Kidney (tissue), 14 donors: Measurements from ENCODE around the gene RALGAPB. TPM values are rescaled to one million over a fixed set of nuclear protein-coding genes. Genes with fewer than 3 reads are reported as not detected.
A peak's percentile ranks its signal among the peaks of the same experiment; 100 is the strongest.

Experiments used
- DNase-seq, 5 donors: peaks; one replicate each; pipeline ENCODE4 v3.0.0-alpha.2; 2013 to 2020
- FAIRE-seq: peaks from 2 replicates; lab custom pipeline; 2012; peaks lifted over from hg19 to GRCh38; lab: Jason Lieb, UNC
- H3K27ac ChIP-seq, 2 donors: one replicate each; pipeline ENCODE4 v1.7.0; 2013; ENCODE audit warnings: low read depth in 2 of 2, low read length in 2 of 2, inconsistent platforms in 1 of 2
- H3K27me3 ChIP-seq: one replicate; pipeline ENCODE4 v1.7.1; 2013; ENCODE audit warnings: low read length, inconsistent platforms; ENCODE audit not compliant: control insufficient read depth, insufficient read depth
- H3K36me3 ChIP-seq, 3 donors: one replicate each; pipeline versions ENCODE4 v1.7.0 to v1.7.1; 2013; ENCODE audit warnings: low read length in 3 of 3, control low read depth in 1 of 3, inconsistent platforms in 1 of 3; ENCODE audit not compliant: insufficient read depth in 3 of 3, control insufficient read depth in 2 of 3
- H3K4me1 ChIP-seq, 3 donors: one replicate each; pipeline versions ENCODE4 v1.7.0 to v1.7.1; 2013; ENCODE audit warnings: low read length in 3 of 3, inconsistent platforms in 1 of 3, low read depth in 1 of 3; ENCODE audit not compliant: control insufficient read depth in 2 of 3, insufficient read depth in 2 of 3
- H3K4me3 ChIP-seq, 3 donors: one replicate each; pipeline versions ENCODE4 v1.7.0 to v1.8.1; 2013; ENCODE audit warnings: low read length in 3 of 3, control low read depth in 1 of 3, inconsistent platforms in 1 of 3
- H3K9ac ChIP-seq, 3 donors: one replicate each; pipeline versions ENCODE4 v1.7.0 to v1.7.1; 2013; ENCODE audit warnings: low read length in 3 of 3, control low read depth in 1 of 3, inconsistent platforms in 1 of 3
- H3K9me3 ChIP-seq, 3 donors: one replicate each; pipeline versions ENCODE4 v1.7.0 to v1.7.1; 2013; ENCODE audit warnings: low read length in 3 of 3, control low read depth in 1 of 3, inconsistent platforms in 1 of 3; ENCODE audit not compliant: control insufficient read depth in 2 of 3, insufficient read depth in 1 of 3
- intact Hi-C: fragments of 100-400 bp; cut with DNase I; formaldehyde crosslinking; loops from one replicate; pipeline ENCODE4 v1.11.1; 2022
- polyA plus RNA-seq: library from polyadenylated mRNA; stranded (reverse); fragments of 350-450 nt; fragmentation: Illumina TruSeq; extraction: RNeasy Lipid Tissue Mini Kit (QIAGEN cat#74804); gene quantifications from one replicate; pipeline ENCODE4 v1.2.3, GENCODE V29; 2014; ENCODE audit warnings: low read depth, low replicate concordance; ENCODE audit not compliant: insufficient read depth
- total RNA-seq: library from RNA; stranded (reverse); fragmentation: NEBNext Ultra II Directional; extraction: Animal tissue kit (Norgen Biotek cat#: 25700); gene quantifications from one replicate; pipeline ENCODE4 v1.2.1, GENCODE V29; 2021
- TF ChIP-seq, protein P1 (sequence below): IDR thresholded peaks from 3 replicates; pipeline ENCODE4 v1.5.1; 2012; ENCODE audit warnings: mild to moderate bottlenecking, moderate library complexity, borderline replicate concordance; ENCODE audit not compliant: insufficient read depth; ENCODE audit errors: extremely low read depth
- donor health status: control.
- donor health status: control.
- donor health status: control.
- donor health status: control.
- donor health status: control.
- donor health status: DM: yes; HTN: yes; CAD: no.
- donor health status: Normal renal cell carcinoma (clear cell type).

RALGAPB gene
- total and polyA plus RNA-seq, 2 donors from 2014 or later, result 9.4 to 43.3 TPM

- peak overlapping the region in 1 of 3 donors; percentile 84 for H3K9ac ChIP-seq
- TF ChIP-seq, protein P1, sequence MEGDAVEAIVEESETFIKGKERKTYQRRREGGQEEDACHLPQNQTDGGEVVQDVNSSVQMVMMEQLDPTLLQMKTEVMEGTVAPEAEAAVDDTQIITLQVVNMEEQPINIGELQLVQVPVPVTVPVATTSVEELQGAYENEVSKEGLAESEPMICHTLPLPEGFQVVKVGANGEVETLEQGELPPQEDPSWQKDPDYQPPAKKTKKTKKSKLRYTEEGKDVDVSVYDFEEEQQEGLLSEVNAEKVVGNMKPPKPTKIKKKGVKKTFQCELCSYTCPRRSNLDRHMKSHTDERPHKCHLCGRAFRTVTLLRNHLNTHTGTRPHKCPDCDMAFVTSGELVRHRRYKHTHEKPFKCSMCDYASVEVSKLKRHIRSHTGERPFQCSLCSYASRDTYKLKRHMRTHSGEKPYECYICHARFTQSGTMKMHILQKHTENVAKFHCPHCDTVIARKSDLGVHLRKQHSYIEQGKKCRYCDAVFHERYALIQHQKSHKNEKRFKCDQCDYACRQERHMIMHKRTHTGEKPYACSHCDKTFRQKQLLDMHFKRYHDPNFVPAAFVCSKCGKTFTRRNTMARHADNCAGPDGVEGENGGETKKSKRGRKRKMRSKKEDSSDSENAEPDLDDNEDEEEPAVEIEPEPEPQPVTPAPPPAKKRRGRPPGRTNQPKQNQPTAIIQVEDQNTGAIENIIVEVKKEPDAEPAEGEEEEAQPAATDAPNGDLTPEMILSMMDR, result no peak
- peaks cover 8 to 38% (median 27%) of the 10 kb centered on the region in 3 donors for H3K36me3 ChIP-seq
- FAIRE-seq, result no peak
- intact Hi-C loops, result no loop called here
- H3K27ac ChIP-seq, result no peak overlapping the region
- peaks cover 0 to 3% (median 0%) of the 10 kb centered on the region in 3 donors for H3K4me1 ChIP-seq
- DNase-seq, result no peak
- H3K9me3 ChIP-seq, result peaks cover 0 to 3% (median 0%) of the 10 kb centered on the region in 3 donors
- H3K27me3 ChIP-seq, result no peaks in the 10 kb centered on the region
- H3K4me3 ChIP-seq, result peak overlapping the region in 1 of 3 donors; percentile 89
Observed at GRCh38 chr20:38433304-38433972, 39.2 kb upstream of the RALGAPB start.

- peaks cover 6 to 32% (median 19%) of the 10 kb centered on the region in 3 donors for H3K36me3 ChIP-seq
- peaks cover 0 to 3% (median 0%) of the 10 kb centered on the region in 3 donors for H3K9me3 ChIP-seq
- FAIRE-seq, result no peak
- peak overlapping the region; percentile 52 to 84 (median 77) for H3K9ac ChIP-seq
- peaks cover 0 to 3% (median 0%) of the 10 kb centered on the region in 3 donors for H3K4me1 ChIP-seq
- peak; percentile 24 to 69 (median 42) for DNase-seq
- H3K27ac ChIP-seq, result peak overlapping the region in 1 of 2 donors; percentile 24
- TF ChIP-seq, protein P1, result no peak
- peak overlapping the region; percentile 77 to 89 (median 83) for H3K4me3 ChIP-seq
- intact Hi-C loops, result no loop called here
- no peaks in the 10 kb centered on the region for H3K27me3 ChIP-seq
Observed at GRCh38 chr20:38434301-38434741, 38.3 kb upstream of the RALGAPB start.

- peaks cover 0 to 3% (median 0%) of the 10 kb centered on the region in 3 donors for H3K4me1 ChIP-seq
- intact Hi-C loops, result no loop called here
- H3K9me3 ChIP-seq, result peaks cover 0 to 3% (median 0%) of the 10 kb centered on the region in 3 donors
- FAIRE-seq, result no peak
- H3K27me3 ChIP-seq, result no peaks in the 10 kb centered on the region
- peak within 1 kb of the TSS; percentile 77 to 89 (median 83) for H3K4me3 ChIP-seq
- H3K27ac ChIP-seq, result peak within 1 kb of the TSS; percentile 52 to 81
- H3K9ac ChIP-seq, result peak within 1 kb of the TSS; percentile 52 to 84 (median 77)
- DNase-seq, result peak; percentile 90 to 97 (median 94)
- H3K36me3 ChIP-seq, result peaks cover 4 to 29% (median 13%) of the 10 kb centered on the region in 3 donors
- TF ChIP-seq, protein P1, result peak; percentile 100
Observed at GRCh38 chr20:38434770-38435554, 37.7 kb upstream of the RALGAPB start, which contains the start of gene SNHG17. SNHG17 (minus strand) TSS chr20:38435328.
